Endothelial cell of umbilical vein (primary cell): ENCODE measurements around the gene DGKI. TPM values are rescaled to one million over a fixed set of nuclear protein-coding genes. Genes with fewer than 3 reads are reported as not detected.

Experiments used
- BruUV-seq: library from RNA; stranded (reverse); fragments of 400-500 nt; replicated peaks from 2 replicates; lab custom pipeline; 2021; lab: Mats Ljungman, UMichigan
- CTCF ChIA-PET: fragments of 300-600, 350-600 bp; sonication (Branson Sonifier 250); formaldehyde crosslinking; loops from one replicate; lab custom pipeline; 2021; ENCODE audit warnings: antibody characterized with exemption, inconsistent platforms; lab: Charles Lee
- POLR2A ChIA-PET: fragments of 300-600, 350-600 bp; sonication (Branson Sonifier 250); formaldehyde crosslinking; loops from one replicate; lab custom pipeline; 2021; ENCODE audit warnings: antibody characterized with exemption, inconsistent platforms; lab: Charles Lee
- DNase-seq: peaks from one replicate; pipeline ENCODE4 v3.0.0-alpha.2; 2011; ENCODE audit warnings: low read depth, low spot score
- FAIRE-seq: peaks from 2 replicates; lab custom pipeline; 2011; peaks lifted over from hg19 to GRCh38; lab: Jason Lieb, UNC
- H2AFZ ChIP-seq: 2 replicates; pipeline ENCODE4 v1.6.0; 2012; ENCODE audit warnings: low read depth, low read length, control low read depth, inconsistent platforms
- H3K27ac ChIP-seq: 2 replicates; pipeline ENCODE4 v1.5.1; 2011; ENCODE audit warnings: low read depth, mild to moderate bottlenecking, control low read depth, low read length, moderate library complexity; ENCODE audit not compliant: insufficient read depth
- H3K27me3 ChIP-seq, 2 experiments: 2 replicates each; pipeline versions ENCODE4 v1.6.0 to v1.6.1; 2011; ENCODE audit warnings: low read length in 2 of 2, mixed read lengths in 1 of 2; ENCODE audit not compliant: control insufficient read depth in 2 of 2, insufficient read depth in 2 of 2
- H3K36me3 ChIP-seq, 2 experiments: 2 replicates in 1 of 2; 3 replicates in 1 of 2; pipeline ENCODE4 v1.5.1; 2011; ENCODE audit warnings: low read length in 2 of 2, mild to moderate bottlenecking in 1 of 2, moderate library complexity in 1 of 2; ENCODE audit not compliant: control insufficient read depth in 2 of 2, insufficient read depth in 2 of 2; ENCODE audit errors: extremely low read depth in 1 of 2
- H3K4me1 ChIP-seq: 3 replicates; pipeline ENCODE4 v1.5.1; 2011; ENCODE audit warnings: mild to moderate bottlenecking, low read length; ENCODE audit not compliant: control insufficient read depth, insufficient read depth; ENCODE audit errors: extremely low read depth
- H3K4me2 ChIP-seq: 2 replicates; pipeline ENCODE4 v1.6.1; 2011; ENCODE audit warnings: low read length, control low read depth, mixed read lengths; ENCODE audit not compliant: insufficient read depth
- H3K4me3 ChIP-seq, 3 experiments: fragments of 200-600 bp in 1 of 3; sonication (generic), shearing (Covaris generic) in 1 of 3; replicated peaks in 1 of 3; 2 replicates each; pipeline ENCODE4 v1.5.1; 2011 to 2016; ENCODE audit warnings: control low read depth in 3 of 3, low read length in 3 of 3, mild to moderate bottlenecking in 2 of 3, inconsistent platforms in 1 of 3, low read depth in 1 of 3, moderate library complexity in 1 of 3; ENCODE audit not compliant: insufficient read depth in 1 of 3
- H3K79me2 ChIP-seq: 2 replicates; pipeline ENCODE4 v1.6.0; 2012; ENCODE audit warnings: low read length, inconsistent platforms; ENCODE audit not compliant: control insufficient read depth, insufficient read depth
- H3K9ac ChIP-seq: replicated peaks from 2 replicates; pipeline ENCODE3; 2011; ENCODE audit warnings: low read length, control low read depth; ENCODE audit not compliant: insufficient read depth; ENCODE audit errors: extremely low read depth
- H3K9me1 ChIP-seq: replicated peaks from 3 replicates; pipeline ENCODE4 v1.6.0; 2011; ENCODE audit warnings: mild to moderate bottlenecking, low read length; ENCODE audit not compliant: control insufficient read depth, insufficient read depth; ENCODE audit errors: extremely low read depth
- H3K9me3 ChIP-seq: replicated peaks from 2 replicates; pipeline ENCODE4 v1.5.1; 2012; ENCODE audit warnings: low read length, inconsistent platforms; ENCODE audit not compliant: control insufficient read depth, insufficient read depth
- H4K20me1 ChIP-seq: replicated peaks from 2 replicates; pipeline ENCODE3; 2011; ENCODE audit warnings: mild to moderate bottlenecking, low read length; ENCODE audit not compliant: control insufficient read depth, insufficient read depth; ENCODE audit errors: extremely low read depth
- EZH2 ChIP-seq: IDR thresholded peaks from 2 replicates; pipeline ENCODE4 v1.6.1; 2012; ENCODE audit warnings: borderline replicate concordance, low read depth, mild to moderate bottlenecking, moderate library complexity, low read length, inconsistent platforms; ENCODE audit not compliant: severe bottlenecking
- FOS ChIP-seq: IDR thresholded peaks from 2 replicates; pipeline ENCODE4 v1.6.1; 2011; ENCODE audit warnings: mild to moderate bottlenecking, low read length, moderate library complexity, borderline replicate concordance; ENCODE audit not compliant: insufficient read depth
- GATA2 ChIP-seq: IDR thresholded peaks from 2 replicates; pipeline ENCODE4 v1.7.0; 2011; ENCODE audit warnings: low read depth, mild to moderate bottlenecking, moderate library complexity, mixed read lengths, low read length; ENCODE audit not compliant: insufficient read length, insufficient read depth
- JUN ChIP-seq: IDR thresholded peaks from 2 replicates; pipeline ENCODE4 v1.6.1; 2011; ENCODE audit warnings: borderline replicate concordance, low read depth; ENCODE audit not compliant: insufficient read length, insufficient read depth
- MYC ChIP-seq: IDR thresholded peaks from one replicate; pipeline ENCODE4 v1.6.1; 2011; ENCODE audit warnings: mild to moderate bottlenecking, low read depth, low read length
- POLR2A ChIP-seq: IDR thresholded peaks from 2 replicates; pipeline ENCODE4 v1.6.1; 2012; ENCODE audit warnings: low read depth, mild to moderate bottlenecking, control low read depth, low read length
- POLR2AphosphoS5 ChIP-seq: IDR thresholded peaks from 2 replicates; pipeline ENCODE4 v1.6.1; 2012; ENCODE audit warnings: low read depth, mild to moderate bottlenecking, control low read depth, low read length, moderate library complexity; ENCODE audit not compliant: insufficient read depth
- dilution Hi-C: fragments of 300-500 bp; cut with MboI; formaldehyde crosslinking; loops from one replicate; pipeline ENCODE4 v1.15.0; 2019; ENCODE audit warnings: low sequenced_read_pairs; ENCODE audit not compliant: extremely low pct_ligation_motif_present
- intact Hi-C: fragments of 100-400 bp; cut with micrococcal nuclease; formaldehyde crosslinking; loops from one replicate; pipeline ENCODE4 v1.10.0; 2022
- polyA plus RNA-seq, 4 experiments: library from polyadenylated mRNA; depleted of rRNA in 3 of 4; stranded (reverse) in 3 of 4; unstranded in 1 of 4; fragments of >200 nt; gene quantifications; 2 replicates each; pipeline versions ENCODE4 v1.2.1 to v1.2.3, GENCODE V29; 2011 to 2012; ENCODE audit warnings: missing spikeins in 1 of 4
- total RNA-seq: library from RNA; stranded (reverse); gene quantifications from 2 replicates; pipeline ENCODE4 v1.2.3, GENCODE V29; 2021
- TF ChIP-seq, protein P1 (sequence below): IDR thresholded peaks from 2 replicates; pipeline ENCODE4 v1.6.1; 2011; ENCODE audit not compliant: insufficient read depth, insufficient read length
- TF ChIP-seq, protein P2 (sequence below), 2 donors: IDR thresholded peaks; 1 replicate in 1 of 2; 2 replicates in 1 of 2; pipeline ENCODE4 v1.5.1; 2011; ENCODE audit warnings: low read length in 2 of 2, mild to moderate bottlenecking in 2 of 2, moderate library complexity in 2 of 2, control low read depth in 1 of 2, inconsistent platforms in 1 of 2, low read depth in 1 of 2; ENCODE audit not compliant: insufficient read depth in 1 of 2; ENCODE audit errors: extremely low read depth in 1 of 2

Gene DGKI
- total and polyA plus RNA-seq, 2 donors (not counting 3 experiments of a cell fraction or from before 2014, with no cell fraction given), result 0.11 to 0.51 TPM

DNA sequence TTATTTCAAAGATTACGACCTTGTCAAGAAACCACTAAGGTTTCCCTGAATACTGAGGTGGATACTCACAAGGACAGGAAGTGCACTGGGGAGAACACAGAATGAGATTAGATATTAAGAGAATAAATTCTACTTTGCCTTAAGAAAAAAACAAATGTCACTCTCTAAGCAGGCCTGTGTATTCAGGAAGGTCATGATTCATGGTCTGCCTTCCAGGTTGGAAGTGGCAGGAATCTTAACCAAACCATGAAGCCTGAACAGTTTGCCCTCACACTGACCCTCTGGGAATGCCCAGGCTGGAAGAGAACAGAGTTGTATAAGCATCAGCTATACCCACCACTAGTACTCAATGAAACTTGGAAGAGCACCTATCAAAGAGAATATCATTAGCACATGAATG is 227.6 kb downstream of the DGKI start:
- DNase-seq (no peak), FAIRE-seq (no peak)
- ChIA-PET POLR2A (no interaction called here), CTCF (no interaction called here)
- Histone ChIP-seq H3K4me1 (no peaks in the 10 kb centered on the region), H3K9me3 (no peaks in the 10 kb centered on the region), H3K27ac (no peak overlapping the region), H3K9me1 (no peaks in the 10 kb centered on the region), H3K79me2 (no peaks in the 10 kb centered on the region), H3K9ac (no peak overlapping the region), H3K36me3 (no peaks in the 10 kb centered on the region), H2AFZ (no peak overlapping the region), H3K4me3 (no peak overlapping the region), H4K20me1 (no peaks in the 10 kb centered on the region), H3K4me2 (no peak overlapping the region), H3K27me3 (no peaks in the 10 kb centered on the region)
- dilution Hi-C loops, result no loop called here
- TF ChIP-seq GATA2, result no peak
- TF ChIP-seq FOS, result no peak
- no peak for TF ChIP-seq EZH2
- TF ChIP-seq, protein P1, sequence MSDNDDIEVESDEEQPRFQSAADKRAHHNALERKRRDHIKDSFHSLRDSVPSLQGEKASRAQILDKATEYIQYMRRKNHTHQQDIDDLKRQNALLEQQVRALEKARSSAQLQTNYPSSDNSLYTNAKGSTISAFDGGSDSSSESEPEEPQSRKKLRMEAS, result no peak
- TF ChIP-seq POLR2A, result no peak
- TF ChIP-seq, protein P2, sequence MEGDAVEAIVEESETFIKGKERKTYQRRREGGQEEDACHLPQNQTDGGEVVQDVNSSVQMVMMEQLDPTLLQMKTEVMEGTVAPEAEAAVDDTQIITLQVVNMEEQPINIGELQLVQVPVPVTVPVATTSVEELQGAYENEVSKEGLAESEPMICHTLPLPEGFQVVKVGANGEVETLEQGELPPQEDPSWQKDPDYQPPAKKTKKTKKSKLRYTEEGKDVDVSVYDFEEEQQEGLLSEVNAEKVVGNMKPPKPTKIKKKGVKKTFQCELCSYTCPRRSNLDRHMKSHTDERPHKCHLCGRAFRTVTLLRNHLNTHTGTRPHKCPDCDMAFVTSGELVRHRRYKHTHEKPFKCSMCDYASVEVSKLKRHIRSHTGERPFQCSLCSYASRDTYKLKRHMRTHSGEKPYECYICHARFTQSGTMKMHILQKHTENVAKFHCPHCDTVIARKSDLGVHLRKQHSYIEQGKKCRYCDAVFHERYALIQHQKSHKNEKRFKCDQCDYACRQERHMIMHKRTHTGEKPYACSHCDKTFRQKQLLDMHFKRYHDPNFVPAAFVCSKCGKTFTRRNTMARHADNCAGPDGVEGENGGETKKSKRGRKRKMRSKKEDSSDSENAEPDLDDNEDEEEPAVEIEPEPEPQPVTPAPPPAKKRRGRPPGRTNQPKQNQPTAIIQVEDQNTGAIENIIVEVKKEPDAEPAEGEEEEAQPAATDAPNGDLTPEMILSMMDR (IDR thresholded peaks at IDR 0.05; ENCODE audit: extremely low read depth in 1 of 2, insufficient read depth in 1 of 2, low read depth in 1 of 2, low read length in 2 of 2), result no peak
- TF ChIP-seq JUN, result no peak
- TF ChIP-seq MYC, result no peak
- no peak for TF ChIP-seq POLR2AphosphoS5
- intact Hi-C loops, result no loop called here
- no TSS peak for BruUV-seq
